Measurements from ENCODE around the gene PLPP6.
"Not testable (repeated sequence)": the region's sequence is repeated elsewhere in the genome, so short reads cannot be mapped to it uniquely, and the experiment has no call there.

PLPP6 gene

DNA sequence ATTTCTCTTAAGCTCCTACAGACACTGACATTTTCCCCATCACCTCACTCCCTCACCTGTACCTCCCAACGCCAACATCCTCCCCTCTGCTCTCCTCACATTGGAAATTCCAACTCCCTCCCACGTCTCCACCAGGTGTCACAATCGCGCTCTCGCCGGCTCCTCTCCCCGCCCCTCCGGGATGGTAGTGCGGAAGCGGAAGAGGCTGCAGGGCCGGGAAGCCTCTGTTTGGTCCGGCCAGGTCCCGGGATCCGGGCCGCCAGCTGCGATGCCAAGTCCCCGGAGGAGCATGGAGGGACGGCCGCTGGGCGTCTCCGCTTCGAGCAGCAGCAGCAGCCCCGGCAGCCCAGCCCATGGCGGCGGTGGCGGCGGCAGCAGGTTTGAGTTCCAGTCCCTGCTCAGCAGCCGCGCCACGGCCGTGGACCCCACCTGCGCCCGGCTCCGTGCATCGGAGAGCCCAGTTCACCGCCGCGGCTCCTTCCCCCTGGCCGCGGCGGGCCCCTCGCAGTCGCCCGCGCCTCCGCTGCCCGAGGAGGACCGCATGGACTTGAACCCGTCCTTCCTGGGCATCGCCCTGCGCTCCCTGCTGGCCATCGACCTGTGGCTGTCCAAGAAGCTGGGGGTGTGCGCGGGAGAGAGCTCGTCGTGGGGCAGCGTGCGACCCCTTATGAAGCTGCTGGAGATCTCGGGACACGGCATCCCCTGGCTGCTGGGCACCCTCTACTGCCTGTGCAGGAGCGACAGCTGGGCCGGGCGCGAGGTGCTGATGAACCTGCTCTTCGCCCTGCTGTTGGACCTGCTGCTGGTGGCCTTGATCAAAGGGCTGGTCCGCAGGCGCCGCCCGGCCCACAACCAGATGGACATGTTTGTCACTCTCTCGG is at the start of gene PLPP6:
Gene PLPP6 (plus strand): TSS at position 187 of the 881 bp plus-strand sequence. CDS start 82 bp downstream, at position 269.
- DNase-seq (ENCODE audit: low spot score), result peak; percentile 89

DNA sequence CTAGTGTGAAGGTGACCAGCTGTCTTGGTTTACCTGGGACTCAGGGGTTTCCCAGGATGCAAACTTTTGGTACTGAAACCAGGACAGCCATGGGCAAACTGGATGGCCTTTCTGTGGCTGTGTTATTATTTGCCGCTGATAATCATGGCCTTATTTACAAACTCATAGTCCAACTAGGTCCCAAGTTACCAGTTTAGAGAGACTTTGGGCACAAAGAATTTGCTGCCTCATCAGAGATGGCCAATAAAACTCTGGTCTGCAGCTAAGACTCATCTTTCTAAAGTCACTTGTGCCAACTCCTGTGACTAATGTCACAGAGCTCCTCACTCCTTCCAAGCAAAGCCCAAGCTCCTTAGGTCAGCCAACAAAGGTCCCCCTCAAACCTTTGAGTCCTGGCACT is 47.5 kb upstream of the PLPP6 start:
- DNase-seq (ENCODE audit: low spot score), result peak; percentile 33

GRCh38 chr9:4615251-4615650 is 46.8 kb upstream of the PLPP6 start:
- peak; percentile 71 for DNase-seq (ENCODE audit: low spot score)

DNA sequence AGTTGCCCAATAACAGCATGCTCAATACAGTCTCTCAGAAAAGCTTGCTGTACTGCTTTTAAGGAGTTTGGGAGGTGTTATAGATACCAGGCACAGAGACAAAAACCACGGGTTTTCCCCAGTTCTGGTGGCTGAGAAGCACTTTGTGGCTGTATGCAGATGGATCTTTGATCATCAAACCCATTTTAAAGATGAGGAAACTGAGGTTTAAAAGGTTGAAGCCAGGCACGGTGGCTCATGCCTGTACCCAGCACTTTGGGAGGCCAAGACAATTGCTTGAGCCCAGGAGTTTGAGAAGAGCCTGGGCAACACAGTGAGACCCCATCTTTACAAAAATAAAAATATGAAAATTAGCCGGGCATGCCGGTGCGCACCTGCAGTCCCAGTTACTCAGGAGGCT is 46.3 kb upstream of the PLPP6 start:
- DNase-seq (ENCODE audit: low spot score), result no peak

DNA sequence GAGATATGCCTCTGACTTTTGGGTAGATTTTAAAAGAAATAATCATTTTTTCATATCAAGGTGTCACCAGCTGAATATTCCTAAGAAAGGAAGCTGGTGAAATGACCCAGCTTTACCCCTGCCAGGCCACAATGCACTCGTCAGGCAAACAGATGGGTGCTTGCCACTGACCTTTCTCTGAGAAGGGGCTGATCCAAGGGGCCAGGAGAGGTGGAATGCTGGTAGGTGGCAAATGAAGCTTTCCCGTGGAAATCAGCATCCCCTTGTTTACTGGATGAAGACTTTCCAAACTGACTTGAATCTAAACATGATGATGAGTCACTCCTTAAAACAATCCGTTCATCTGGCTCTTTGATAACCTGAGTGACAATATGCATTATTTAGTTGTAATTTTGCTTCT is 44.3 kb upstream of the PLPP6 start:
- DNase-seq (ENCODE audit: low spot score), result no peak

DNA sequence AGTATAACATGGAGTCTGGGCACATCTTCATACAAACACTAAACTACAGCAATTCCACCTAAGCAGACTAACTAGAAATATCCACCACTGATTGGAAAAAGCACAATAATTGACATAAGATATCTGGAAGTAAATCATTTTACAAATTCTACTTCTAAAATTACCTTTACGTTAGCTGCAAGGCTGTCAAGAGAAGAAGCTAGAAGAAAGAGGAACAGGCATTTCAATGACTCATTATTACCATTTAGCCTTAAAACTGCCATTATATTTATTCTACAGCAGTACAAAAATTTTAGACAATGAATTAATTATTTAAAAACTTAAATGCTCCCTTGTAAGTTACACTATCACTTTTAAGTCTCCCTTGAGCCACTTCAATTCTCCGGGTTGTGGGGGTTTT is 43.4 kb upstream of the PLPP6 start:
- DNase-seq (ENCODE audit: low spot score), result no peak

GRCh38 chr9:4620057-4620765 is 41.9 kb upstream of the PLPP6 start:
- DNase-seq (ENCODE audit: low spot score), result no peak

- peak; percentile 41 for DNase-seq (ENCODE audit: low spot score)
Observed at GRCh38 chr9:4620881-4621555, 41.1 kb upstream of the PLPP6 start.

DNA sequence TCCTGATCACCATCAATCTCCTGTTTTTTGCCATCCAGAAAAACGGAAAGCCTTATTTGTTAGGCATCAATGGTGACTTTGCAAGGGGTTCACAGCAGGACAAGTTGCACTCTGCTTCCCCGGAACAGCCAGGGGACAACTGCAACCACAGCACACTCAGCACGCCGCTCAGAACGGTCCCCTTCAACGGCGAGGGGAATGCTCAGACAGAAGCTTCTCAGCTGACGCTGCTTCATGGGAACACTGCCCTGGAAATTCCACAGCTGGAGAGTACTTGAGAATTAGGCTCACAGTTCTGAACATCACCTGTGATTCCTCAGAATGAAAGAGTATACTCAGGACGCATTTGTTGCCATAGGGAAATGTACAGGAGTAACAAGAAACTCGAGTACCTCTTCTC is 40.1 kb upstream of the PLPP6 start:
- DNase-seq (ENCODE audit: low spot score), result no peak

DNA sequence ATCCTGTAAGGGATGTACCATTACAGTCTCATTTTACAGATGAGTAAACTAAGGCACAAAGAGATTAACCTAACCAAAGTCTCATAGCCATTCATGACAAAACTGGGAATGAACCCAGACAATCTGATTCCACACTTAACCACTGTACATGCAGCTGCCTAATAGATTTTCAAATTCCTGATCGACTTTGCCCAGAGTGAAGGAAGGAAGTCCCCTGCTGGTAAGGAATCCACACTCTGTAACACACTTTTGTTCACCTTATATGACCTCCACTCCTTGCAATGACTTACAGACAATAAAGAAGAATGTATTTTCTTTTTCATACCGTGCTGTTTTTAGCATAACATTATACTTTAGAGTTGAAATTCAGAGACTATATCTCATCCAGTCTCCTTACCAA is 31.3 kb upstream of the PLPP6 start:
- no peak for DNase-seq (ENCODE audit: low spot score)

- DNase-seq (ENCODE audit: low spot score), result no peak
Observed at GRCh38 chr9:4638968-4639367, 23.1 kb upstream of the PLPP6 start.

DNA sequence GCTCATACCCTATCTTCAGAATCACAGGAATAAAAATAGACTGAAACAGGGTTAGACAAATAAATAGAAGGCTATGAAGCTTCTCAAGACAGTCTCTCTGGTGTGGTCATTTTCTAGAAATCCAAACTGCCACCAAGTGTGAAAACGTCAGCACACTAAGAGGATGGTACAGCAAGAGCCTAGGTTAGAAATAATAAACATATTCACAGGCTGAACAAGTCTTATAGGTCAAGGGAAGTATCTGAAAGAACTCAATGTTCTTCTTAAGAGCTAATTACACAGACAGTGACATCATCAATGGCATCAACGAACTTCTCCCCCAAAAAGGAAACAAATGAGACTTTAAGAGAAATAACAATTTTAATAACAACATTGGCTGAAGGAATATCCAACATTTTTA is 22.7 kb upstream of the PLPP6 start:
- no peak for DNase-seq (ENCODE audit: low spot score)

DNA sequence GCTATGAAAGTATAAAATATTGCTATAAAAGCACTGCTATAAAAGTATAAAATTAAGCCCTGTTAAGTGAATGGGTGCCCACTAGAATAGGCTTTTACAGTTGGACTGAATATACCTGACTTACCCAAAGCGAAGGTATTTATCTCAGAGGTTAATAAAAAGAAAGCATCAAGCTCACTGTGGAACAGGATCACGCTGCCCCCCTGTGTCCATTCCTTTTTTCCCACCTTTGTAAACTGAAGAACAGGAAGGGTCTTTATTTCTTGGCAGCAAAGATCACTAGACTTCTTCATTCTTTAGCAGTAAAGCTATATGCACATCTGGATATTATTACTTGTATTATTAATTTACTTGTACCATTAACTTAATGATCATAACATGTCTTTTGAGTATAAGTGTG is 22.1 kb upstream of the PLPP6 start:
- peak; percentile 13 for DNase-seq (ENCODE audit: low spot score)

- DNase-seq (ENCODE audit: low spot score), result no peak
Observed at GRCh38 chr9:4642351-4642750, 19.7 kb upstream of the PLPP6 start.

DNA sequence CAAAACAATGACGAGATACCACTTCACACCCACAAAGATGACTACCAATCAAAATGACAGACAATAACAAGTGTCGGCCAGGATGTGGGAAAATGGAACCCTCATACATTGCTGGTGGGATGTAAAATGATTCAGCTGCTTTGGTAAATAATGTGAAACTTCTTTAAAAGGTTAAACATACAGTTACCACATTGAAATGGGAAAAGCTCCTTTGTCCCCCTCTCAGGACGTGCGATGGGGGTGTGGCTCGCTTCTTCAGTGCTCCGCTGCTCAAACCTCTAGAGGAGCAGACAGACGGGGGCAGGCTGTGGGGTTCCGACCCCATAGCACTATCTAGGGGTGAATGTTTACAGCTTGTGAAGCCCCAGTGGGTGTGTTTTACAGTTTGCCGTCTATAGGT is 8.0 kb upstream of the PLPP6 start:
- no peak for DNase-seq (ENCODE audit: low spot score)

DNA sequence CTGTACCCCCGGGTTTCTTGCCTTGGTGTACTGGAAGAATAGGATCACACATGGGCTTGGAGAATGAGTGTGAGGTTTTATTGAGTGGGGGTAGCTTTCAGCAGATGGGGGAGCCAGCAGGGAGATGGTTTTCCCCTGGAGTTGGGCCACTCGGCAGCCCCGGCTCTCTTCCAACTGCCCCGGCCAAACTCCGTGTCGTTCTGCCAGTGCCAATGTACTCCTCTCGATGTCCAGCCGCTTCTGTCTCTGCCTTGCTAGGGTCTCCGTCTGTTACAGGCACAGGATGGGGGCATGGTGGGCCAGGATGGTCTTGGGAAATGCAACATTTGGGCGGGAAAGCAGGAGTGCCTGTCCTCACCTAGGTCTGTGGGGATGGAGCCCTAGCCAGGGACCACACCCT is 7.6 kb upstream of the PLPP6 start:
- no peak for DNase-seq (ENCODE audit: low spot score)

- DNase-seq (ENCODE audit: low spot score), result not testable (repeated sequence)
Observed at GRCh38 chr9:4656196-4656595, 5.9 kb upstream of the PLPP6 start.

GRCh38 chr9:4656621-4657020 is 5.5 kb upstream of the PLPP6 start:
- no peak for DNase-seq (ENCODE audit: low spot score)

DNA sequence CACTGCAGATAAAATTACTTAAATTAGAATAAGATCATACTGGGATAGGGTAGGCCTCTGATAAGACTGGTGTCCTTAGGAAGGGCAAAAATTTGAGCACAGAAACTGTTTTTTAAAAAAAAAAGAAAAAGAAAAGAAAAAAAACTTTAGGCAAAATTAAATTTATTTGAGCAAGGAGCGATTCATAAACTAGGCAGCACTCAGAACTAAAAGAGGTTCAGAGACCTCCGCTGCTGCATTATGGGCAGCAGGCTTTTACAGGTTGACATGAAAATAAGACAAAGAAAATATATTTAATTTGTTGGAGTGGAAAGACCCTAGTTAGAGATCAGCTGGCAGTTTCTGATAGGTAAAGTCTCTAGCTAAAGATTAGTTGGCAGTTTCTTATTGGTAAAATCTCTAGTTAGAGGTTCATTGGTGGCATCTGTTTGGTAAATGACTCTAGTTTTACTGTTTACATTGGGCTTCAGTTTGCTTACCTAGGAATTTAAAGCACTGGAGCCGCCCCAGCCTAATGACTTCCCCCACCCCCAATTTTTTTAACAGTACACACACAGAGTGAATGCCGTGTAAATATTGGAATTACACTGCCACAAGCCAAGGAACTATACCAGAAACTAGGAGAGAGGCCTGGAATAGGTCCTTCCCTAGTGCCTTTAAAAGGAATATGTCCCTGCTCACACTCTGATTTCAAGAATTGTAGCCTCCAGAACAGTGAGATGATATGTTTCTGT is 4.5 kb upstream of the PLPP6 start:
- DNase-seq (ENCODE audit: low spot score), result no peak

GRCh38 chr9:4660665-4661064 is 1.4 kb upstream of the PLPP6 start:
- not testable (repeated sequence) for DNase-seq (ENCODE audit: low spot score)

DNA sequence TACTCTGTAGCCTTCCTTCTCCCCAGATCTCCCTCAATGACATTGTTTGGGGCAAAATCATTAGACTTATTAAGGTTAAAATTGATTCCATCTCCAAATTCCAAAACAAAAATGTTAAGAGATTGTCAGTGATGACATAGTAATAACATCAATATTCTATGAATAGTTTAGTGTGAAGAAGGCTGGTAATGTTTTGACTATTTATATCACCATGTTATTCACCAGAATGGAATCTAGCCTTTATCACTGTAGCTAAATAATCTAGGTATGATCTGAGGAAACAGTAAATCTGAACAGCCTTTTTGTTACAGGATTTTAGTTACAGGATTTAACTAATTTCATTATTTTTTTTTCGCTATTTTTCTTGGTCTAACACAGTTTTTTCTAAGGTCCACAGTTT is 929 bp upstream of the PLPP6 start:
- peak; percentile 19 for DNase-seq (ENCODE audit: low spot score)

GRCh38 chr9:4661611-4662010 is 483 bp upstream of the PLPP6 start:
- DNase-seq (ENCODE audit: low spot score), result no peak

All from AG08395 (cell line).